Activated T-helper 1 cell treated with anti-CD3 and anti-CD28 coated beads, Interleukin-2, amount 50 U/mL, for 16 hours (primary cell): ENCODE results near the gene GOLGA6A.

Experiments
- DNase-seq, 2 donors: peaks; one replicate each; pipeline ENCODE4 v3.0.0-alpha.2; 2020; ENCODE audit warnings: low read depth in 1 of 2, low spot score in 1 of 2

GOLGA6A gene

GRCh38 chr15:74037171-74038117 lies 44.9 kb downstream of the GOLGA6A start:
- no peak for DNase-seq

- no peak for DNase-seq
Measured at GRCh38 chr15:74036271-74037170, 45.8 kb downstream of the GOLGA6A start.

DNA sequence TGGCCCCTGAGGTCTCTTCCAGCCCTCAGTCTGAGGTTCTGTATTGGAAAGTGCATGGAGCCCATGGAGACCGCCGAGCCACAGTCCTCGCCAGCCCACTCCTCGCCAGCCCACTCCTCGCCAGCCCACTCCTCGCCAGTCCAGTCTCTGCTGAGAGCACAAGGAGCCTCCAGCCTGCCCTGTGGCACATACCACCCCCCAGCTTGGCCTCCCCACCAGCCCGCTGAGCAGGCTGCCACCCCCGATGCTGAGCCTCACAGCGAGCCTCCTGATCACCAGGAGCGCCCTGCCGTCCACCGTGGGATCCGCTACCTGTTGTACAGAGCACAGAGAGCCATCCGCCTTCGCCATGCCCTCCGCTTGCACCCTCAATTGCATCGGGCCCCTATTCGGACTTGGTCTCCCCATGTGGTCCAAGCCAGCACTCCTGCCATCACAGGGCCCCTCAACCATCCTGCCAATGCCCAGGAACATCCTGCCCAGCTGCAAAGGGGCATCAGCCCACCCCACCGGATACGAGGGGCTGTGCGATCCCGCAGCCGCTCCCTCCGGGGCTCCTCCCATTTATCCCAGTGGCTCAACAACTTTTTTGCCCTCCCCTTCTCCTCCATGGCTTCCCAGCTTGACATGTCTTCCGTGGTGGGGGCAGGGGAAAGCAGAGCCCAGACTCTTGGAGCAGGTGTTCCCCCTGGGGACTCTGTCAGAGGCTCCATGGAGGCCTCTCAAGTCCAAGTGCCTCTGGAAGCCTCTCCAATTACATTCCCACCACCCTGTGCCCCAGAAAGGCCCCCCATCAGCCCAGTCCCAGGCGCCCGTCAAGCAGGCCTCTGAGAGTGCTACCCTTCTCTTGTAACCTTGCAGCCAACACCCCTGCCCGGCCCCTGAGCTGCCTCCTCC lies 47.0 kb downstream of the GOLGA6A start:
- DNase-seq: no peak

GRCh38 chr15:74034206-74034755 lies 48.1 kb downstream of the GOLGA6A start:
- DNase-seq: no peak

GRCh38 chr15:74032606-74033561 lies 49.5 kb downstream of the GOLGA6A start:
- no peak for DNase-seq

GRCh38 chr15:74032046-74032445 lies 50.3 kb downstream of the GOLGA6A start:
- DNase-seq: no peak

DNA sequence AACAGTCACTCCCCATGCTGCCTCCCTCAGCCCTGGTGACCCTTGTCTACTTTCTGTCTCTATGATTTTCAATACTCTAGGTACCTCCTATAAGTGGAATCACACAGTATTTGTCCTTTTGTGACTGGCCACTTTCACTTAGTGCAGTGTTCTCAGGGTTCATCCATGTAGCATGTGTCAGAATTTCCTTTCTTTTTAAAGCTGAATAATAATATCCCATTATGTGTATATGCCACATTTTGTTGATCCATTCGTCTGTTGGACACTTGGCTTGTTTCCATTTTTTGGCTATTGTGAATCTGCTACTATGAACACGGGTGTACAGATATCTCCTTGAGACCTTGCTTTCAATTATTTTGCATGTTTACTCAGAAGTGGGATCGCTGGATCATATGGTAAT lies 53.7 kb downstream of the GOLGA6A start:
- no peak for DNase-seq

GRCh38 chr15:74027688-74028087 lies 54.7 kb downstream of the GOLGA6A start:
- no peak for DNase-seq

- no peak for DNase-seq
Measured at GRCh38 chr15:74025436-74025835, 56.9 kb downstream of the GOLGA6A start.

GRCh38 chr15:74024687-74025086 lies 57.7 kb downstream of the GOLGA6A start:
- no peak for DNase-seq

- DNase-seq: no peak
Measured at GRCh38 chr15:74022706-74023470, 59.5 kb downstream of the GOLGA6A start.
